ENCODE data around the gene PTF1A.

PTF1A gene, protein sequence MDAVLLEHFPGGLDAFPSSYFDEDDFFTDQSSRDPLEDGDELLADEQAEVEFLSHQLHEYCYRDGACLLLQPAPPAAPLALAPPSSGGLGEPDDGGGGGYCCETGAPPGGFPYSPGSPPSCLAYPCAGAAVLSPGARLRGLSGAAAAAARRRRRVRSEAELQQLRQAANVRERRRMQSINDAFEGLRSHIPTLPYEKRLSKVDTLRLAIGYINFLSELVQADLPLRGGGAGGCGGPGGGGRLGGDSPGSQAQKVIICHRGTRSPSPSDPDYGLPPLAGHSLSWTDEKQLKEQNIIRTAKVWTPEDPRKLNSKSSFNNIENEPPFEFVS

DNA sequence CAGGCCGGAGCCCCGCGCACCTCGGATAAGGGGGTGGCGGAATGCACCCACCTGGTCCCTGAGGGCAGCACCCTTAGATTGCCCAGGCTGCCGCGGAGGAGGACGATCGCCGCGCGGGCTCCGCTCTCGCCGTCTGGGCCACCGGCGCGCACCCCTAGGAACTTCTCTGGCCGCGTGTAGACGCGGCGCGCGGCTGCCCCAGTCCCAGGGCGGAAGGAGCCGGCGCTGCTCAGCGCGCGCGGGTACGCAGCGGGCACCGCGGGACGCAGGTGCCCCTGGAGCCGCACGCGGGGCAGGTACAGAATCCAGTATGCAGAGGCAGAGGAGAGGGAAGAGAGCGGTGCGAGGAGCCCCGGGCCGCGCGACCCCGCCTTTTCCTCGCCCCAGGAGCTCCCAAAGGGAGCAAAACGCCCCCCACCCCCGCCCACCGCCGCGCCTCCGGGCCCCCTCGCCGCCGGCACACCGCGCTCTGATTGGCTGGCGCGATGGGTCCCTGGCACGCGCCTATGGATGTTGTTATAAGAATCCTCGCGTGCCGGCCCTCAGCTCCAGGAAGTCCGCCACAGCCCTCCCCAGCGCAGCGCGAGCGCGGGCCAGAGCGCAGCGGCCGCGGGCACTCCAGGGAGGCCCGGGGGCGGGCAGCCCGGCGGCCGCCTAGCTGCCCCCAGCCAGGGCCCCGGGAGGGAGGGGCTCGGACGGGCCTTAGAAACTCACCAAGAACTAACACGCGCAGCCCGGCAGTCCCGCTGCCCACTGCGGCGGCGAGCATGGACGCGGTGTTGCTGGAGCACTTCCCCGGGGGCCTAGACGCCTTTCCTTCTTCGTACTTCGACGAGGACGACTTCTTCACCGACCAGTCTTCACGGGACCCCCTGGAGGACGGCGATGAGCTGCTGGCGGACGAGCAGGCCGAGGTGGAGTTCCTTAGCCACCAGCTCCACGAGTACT is at the start of gene PTF1A:
Gene PTF1A, plus strand, starts transcription at position 549 of the 948 bp plus-strand sequence. Its CDS starts 219 bp downstream, at position 768.
- CTCF ChIA-PET: interaction anchor here (0.6 to 0.9 kb wide), 3 partner anchors 10 to 36 kb away, joined by 3 read pairs; no protein-coding TSS in a partner anchor
- Histone ChIP-seq H3K27ac (ENCODE audit: extremely low read depth, low read depth, low read length) (no peak within 1 kb of the TSS), H3K36me3 (ENCODE audit: control insufficient read depth in 2 of 2, insufficient read depth in 1 of 2, low read length in 2 of 2) (no peaks in the 10 kb centered on the region), H3K4me1 (ENCODE audit: control insufficient read depth, insufficient read depth, low read length) (no peaks in the 10 kb centered on the region), H3K4me3 (ENCODE audit: low read depth, low read length) (peak within 1 kb of the TSS; percentile 5), H3K9me3 (ENCODE audit: control insufficient read depth, insufficient read depth, low read depth, low read length) (no peaks in the 10 kb centered on the region)
- POLR2A ChIA-PET: no interaction called here
- TF ChIP-seq SP3 (tag by site-specific recombination; IDR thresholded peaks at IDR 0.05): 0 out of 2 replicates have a peak, but pooled peaks have one; percentile 10
- TF ChIP-seq ZBTB8A (tag by site-specific recombination; IDR thresholded peaks at IDR 0.05): peak; percentile 11; the same call in 1 of the 2 replicates
- TF ChIP-seq PATZ1 (tag by site-specific recombination; IDR thresholded peaks at IDR 0.05): peak; percentile 47; the same call in 1 of the 2 replicates
- TF ChIP-seq ZFHX2 (tag by site-specific recombination; conservative IDR thresholded peaks at IDR 0.05): peak; percentile 34; the same call in 1 of the 2 replicates
- peak; percentile 53; the same call in 1 of the 2 replicates for TF ChIP-seq ZNF561 (tag by site-specific recombination; IDR thresholded peaks at IDR 0.05; ENCODE audit: borderline replicate concordance)
- TF ChIP-seq ZNF548 (tag by site-specific recombination; IDR thresholded peaks at IDR 0.05): no peak
- TF ChIP-seq ZNF335 (tag by site-specific recombination; conservative IDR thresholded peaks at IDR 0.05): peak; percentile 93
- TF ChIP-seq SETDB1 (IDR thresholded peaks at IDR 0.05; ENCODE audit: insufficient read length, low read length): no peak
- no peak for TF ChIP-seq ZSCAN30 (tag by site-specific recombination; IDR thresholded peaks at IDR 0.05)
- 0 out of 2 replicates have a peak, but pooled peaks have one; percentile 31 for TF ChIP-seq ZBTB10 (tag by site-specific recombination; IDR thresholded peaks at IDR 0.05)
- peak; percentile 54; the same call in 1 of the 2 replicates for TF ChIP-seq SP2 (tag by site-specific recombination; IDR thresholded peaks at IDR 0.05)
- 0 out of 2 replicates have a peak, but pooled peaks have one; percentile 25 for TF ChIP-seq ZIC2 (tag by site-specific recombination; IDR thresholded peaks at IDR 0.05)
- TF ChIP-seq GLIS1 (tag by site-specific recombination; IDR thresholded peaks at IDR 0.05): peak; percentile 54; the same call in 1 of the 2 replicates
- TF ChIP-seq ZNF777 (tag by site-specific recombination; IDR thresholded peaks at IDR 0.05; ENCODE audit: borderline replicate concordance): peak; percentile 82; the same call in 1 of the 2 replicates
- TF ChIP-seq, protein P1, sequence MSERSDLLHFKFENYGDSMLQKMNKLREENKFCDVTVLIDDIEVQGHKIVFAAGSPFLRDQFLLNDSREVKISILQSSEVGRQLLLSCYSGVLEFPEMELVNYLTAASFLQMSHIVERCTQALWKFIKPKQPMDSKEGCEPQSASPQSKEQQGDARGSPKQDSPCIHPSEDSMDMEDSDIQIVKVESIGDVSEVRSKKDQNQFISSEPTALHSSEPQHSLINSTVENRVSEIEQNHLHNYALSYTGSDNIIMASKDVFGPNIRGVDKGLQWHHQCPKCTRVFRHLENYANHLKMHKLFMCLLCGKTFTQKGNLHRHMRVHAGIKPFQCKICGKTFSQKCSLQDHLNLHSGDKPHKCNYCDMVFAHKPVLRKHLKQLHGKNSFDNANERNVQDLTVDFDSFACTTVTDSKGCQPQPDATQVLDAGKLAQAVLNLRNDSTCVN (tag by site-specific recombination; optimal IDR thresholded peaks at IDR 0.05): peak; percentile 72
- TF ChIP-seq KLF17 (tag by site-specific recombination; IDR thresholded peaks at IDR 0.05): no peak
- TF ChIP-seq GLIS2 (tag by site-specific recombination; IDR thresholded peaks at IDR 0.05): peak; percentile 45; the same call in 1 of the 2 replicates

All from HEK293 (cell line).